ENCODE data around the gene DCBLD2.
"Not testable (repeated sequence)": the region's sequence is repeated elsewhere in the genome, so short reads cannot be mapped to it uniquely, and the experiment has no call there.

DCBLD2 gene

GRCh38 chr3:98839846-98840245 is 61.6 kb downstream of the DCBLD2 start:
- no peak overlapping the region for H3K4me3 ChIP-seq (replicated peaks; ENCODE audit: low read depth, low read length)
- no peaks in the 10 kb centered on the region for H3K27me3 ChIP-seq (replicated peaks; ENCODE audit: control insufficient read depth, insufficient read depth, low read length)
- no peak for DNase-seq (ENCODE audit: extremely low read depth, insufficient read length)
- no peaks in the 10 kb centered on the region for H3K36me3 ChIP-seq (ENCODE audit: control insufficient read depth, insufficient read depth, low read length)
- no peak for TF ChIP-seq CTCF (IDR thresholded peaks at IDR 0.05; ENCODE audit: insufficient read depth, low read length, poor library complexity, severe bottlenecking)

- DNase-seq (ENCODE audit: extremely low read depth, insufficient read length); H3K27me3 ChIP-seq (replicated peaks; ENCODE audit: control insufficient read depth, insufficient read depth, low read length); H3K36me3 ChIP-seq (ENCODE audit: control insufficient read depth, insufficient read depth, low read length); H3K4me3 ChIP-seq (replicated peaks; ENCODE audit: low read depth, low read length): not testable (repeated sequence)
Observed at GRCh38 chr3:98831060-98831459, 70.4 kb downstream of the DCBLD2 start.

GRCh38 chr3:98829246-98829832 is 72.2 kb downstream of the DCBLD2 start:
- no peak for TF ChIP-seq CTCF (IDR thresholded peaks at IDR 0.05; ENCODE audit: insufficient read depth, low read length, poor library complexity, severe bottlenecking)

GRCh38 chr3:98827221-98827920 is 74.1 kb downstream of the DCBLD2 start:
- no peak for DNase-seq (ENCODE audit: extremely low read depth, insufficient read length)
- no peak overlapping the region for H3K4me3 ChIP-seq (replicated peaks; ENCODE audit: low read depth, low read length)
- no peak for TF ChIP-seq CTCF (IDR thresholded peaks at IDR 0.05; ENCODE audit: insufficient read depth, low read length, poor library complexity, severe bottlenecking)
- no peaks in the 10 kb centered on the region for H3K36me3 ChIP-seq (ENCODE audit: control insufficient read depth, insufficient read depth, low read length)
- H3K27me3 ChIP-seq (replicated peaks; ENCODE audit: control insufficient read depth, insufficient read depth, low read length): no peaks in the 10 kb centered on the region

More at GRCh38 chr3:98829246-98829832, 72.2 kb downstream of the DCBLD2 start:
- Histone ChIP-seq H3K4me3 (replicated peaks; ENCODE audit: low read depth, low read length) (no peak overlapping the region), H3K27me3 (replicated peaks; ENCODE audit: control insufficient read depth, insufficient read depth, low read length) (no peaks in the 10 kb centered on the region), H3K36me3 (ENCODE audit: control insufficient read depth, insufficient read depth, low read length) (no peaks in the 10 kb centered on the region)
- no peak for DNase-seq (ENCODE audit: extremely low read depth, insufficient read length)

- Histone ChIP-seq H3K27me3 (replicated peaks; ENCODE audit: control insufficient read depth, insufficient read depth, low read length) (no peaks in the 10 kb centered on the region), H3K36me3 (ENCODE audit: control insufficient read depth, insufficient read depth, low read length) (no peaks in the 10 kb centered on the region), H3K4me3 (replicated peaks; ENCODE audit: low read depth, low read length) (no peak overlapping the region)
- no peak for DNase-seq (ENCODE audit: extremely low read depth, insufficient read length)
- no peak for TF ChIP-seq CTCF (IDR thresholded peaks at IDR 0.05; ENCODE audit: insufficient read depth, low read length, poor library complexity, severe bottlenecking)
Observed at GRCh38 chr3:98826126-98826525, 75.4 kb downstream of the DCBLD2 start.

- Histone ChIP-seq H3K27me3 (replicated peaks; ENCODE audit: control insufficient read depth, insufficient read depth, low read length) (no peaks in the 10 kb centered on the region), H3K36me3 (ENCODE audit: control insufficient read depth, insufficient read depth, low read length) (no peaks in the 10 kb centered on the region), H3K4me3 (replicated peaks; ENCODE audit: low read depth, low read length) (no peak overlapping the region)
- peak; percentile 48 for TF ChIP-seq CTCF (IDR thresholded peaks at IDR 0.05; ENCODE audit: insufficient read depth, low read length, poor library complexity, severe bottlenecking)
- no peak for DNase-seq (ENCODE audit: extremely low read depth, insufficient read length)
Observed at GRCh38 chr3:98824256-98824655, 77.2 kb downstream of the DCBLD2 start.
